B cell (primary cell): Measurements from ENCODE around the gene SLC25A34.

ENCODE experiments used
- EZH2 ChIP-seq: IDR thresholded peaks from 2 replicates; pipeline ENCODE4 v1.6.1; 2012; ENCODE audit warnings: borderline replicate concordance, low read depth, mild to moderate bottlenecking, moderate library complexity, low read length; ENCODE audit not compliant: insufficient read depth, poor library complexity, severe bottlenecking
- TF ChIP-seq, protein P1 (sequence below): fragments of 200-600 bp; IDR thresholded peaks from one replicate; pipeline ENCODE4 v1.8.0; 2022; ENCODE audit warnings: antibody characterized with exemption, mild to moderate bottlenecking

DNA sequence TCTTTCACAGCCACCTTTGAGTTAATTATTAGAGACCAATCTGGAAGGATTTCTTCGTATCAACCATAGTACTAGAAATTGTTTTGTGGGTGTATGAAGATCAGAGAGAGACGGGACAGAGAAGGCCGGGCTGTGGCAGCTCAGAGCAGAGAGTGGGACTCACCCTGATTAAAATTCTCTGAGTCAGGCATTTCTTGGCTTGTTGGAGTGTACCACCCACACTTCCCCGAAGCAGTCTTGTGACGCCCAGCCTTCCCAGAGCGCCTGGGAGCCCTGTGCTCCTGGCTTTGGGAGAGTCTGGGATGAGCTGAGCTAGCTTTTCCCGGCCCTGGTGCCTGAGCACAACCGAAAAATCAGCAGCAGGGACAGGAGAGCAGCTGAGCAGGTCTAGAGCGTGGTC is 32.5 kb upstream of the SLC25A34 start:
- TF ChIP-seq, protein P1, sequence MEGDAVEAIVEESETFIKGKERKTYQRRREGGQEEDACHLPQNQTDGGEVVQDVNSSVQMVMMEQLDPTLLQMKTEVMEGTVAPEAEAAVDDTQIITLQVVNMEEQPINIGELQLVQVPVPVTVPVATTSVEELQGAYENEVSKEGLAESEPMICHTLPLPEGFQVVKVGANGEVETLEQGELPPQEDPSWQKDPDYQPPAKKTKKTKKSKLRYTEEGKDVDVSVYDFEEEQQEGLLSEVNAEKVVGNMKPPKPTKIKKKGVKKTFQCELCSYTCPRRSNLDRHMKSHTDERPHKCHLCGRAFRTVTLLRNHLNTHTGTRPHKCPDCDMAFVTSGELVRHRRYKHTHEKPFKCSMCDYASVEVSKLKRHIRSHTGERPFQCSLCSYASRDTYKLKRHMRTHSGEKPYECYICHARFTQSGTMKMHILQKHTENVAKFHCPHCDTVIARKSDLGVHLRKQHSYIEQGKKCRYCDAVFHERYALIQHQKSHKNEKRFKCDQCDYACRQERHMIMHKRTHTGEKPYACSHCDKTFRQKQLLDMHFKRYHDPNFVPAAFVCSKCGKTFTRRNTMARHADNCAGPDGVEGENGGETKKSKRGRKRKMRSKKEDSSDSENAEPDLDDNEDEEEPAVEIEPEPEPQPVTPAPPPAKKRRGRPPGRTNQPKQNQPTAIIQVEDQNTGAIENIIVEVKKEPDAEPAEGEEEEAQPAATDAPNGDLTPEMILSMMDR: no peak
- no peak for TF ChIP-seq EZH2
